GM12864 (cell line): ENCODE data around the gene KCNK3.

ENCODE experiments used
- DNase-seq: peaks from one replicate; pipeline ENCODE4 v3.0.0-alpha.2; 2011; ENCODE audit warnings: low read depth
- H3K4me3 ChIP-seq: 2 replicates; pipeline ENCODE4 v1.5.1; 2011; ENCODE audit warnings: mild to moderate bottlenecking, low read depth, low read length, control low read depth
- CTCF ChIP-seq: IDR thresholded peaks from 2 replicates; pipeline ENCODE4 v1.5.1; 2011; ENCODE audit warnings: low read depth, mild to moderate bottlenecking, moderate library complexity, low read length, control low read depth, inconsistent platforms; ENCODE audit errors: missing control alignments

Gene KCNK3

GRCh38 chr2:26778507-26778906 lies 86.0 kb downstream of the KCNK3 start:
- no peak for TF ChIP-seq CTCF
- no peak overlapping the region for H3K4me3 ChIP-seq
- no peak for DNase-seq

GRCh38 chr2:26780203-26780760 lies 87.8 kb downstream of the KCNK3 start:
- DNase-seq = no peak
- no peak for TF ChIP-seq CTCF

More at GRCh38 chr2:26780203-26780760, 87.8 kb downstream of the KCNK3 start:
- no peak overlapping the region for H3K4me3 ChIP-seq
